ELR (cell line): ENCODE results near the gene ATP1A3.
A peak's percentile ranks its signal among the peaks of the same experiment; 100 is the strongest.
"Not testable (repeated sequence)": the region's sequence is repeated elsewhere in the genome, so short reads cannot be mapped to it uniquely, and the experiment has no call there.

Experiments used
- DNase-seq: peaks from one replicate; pipeline ENCODE4 v3.0.0-alpha.2; 2015; ENCODE audit warnings: low read depth

Gene ATP1A3

DNA sequence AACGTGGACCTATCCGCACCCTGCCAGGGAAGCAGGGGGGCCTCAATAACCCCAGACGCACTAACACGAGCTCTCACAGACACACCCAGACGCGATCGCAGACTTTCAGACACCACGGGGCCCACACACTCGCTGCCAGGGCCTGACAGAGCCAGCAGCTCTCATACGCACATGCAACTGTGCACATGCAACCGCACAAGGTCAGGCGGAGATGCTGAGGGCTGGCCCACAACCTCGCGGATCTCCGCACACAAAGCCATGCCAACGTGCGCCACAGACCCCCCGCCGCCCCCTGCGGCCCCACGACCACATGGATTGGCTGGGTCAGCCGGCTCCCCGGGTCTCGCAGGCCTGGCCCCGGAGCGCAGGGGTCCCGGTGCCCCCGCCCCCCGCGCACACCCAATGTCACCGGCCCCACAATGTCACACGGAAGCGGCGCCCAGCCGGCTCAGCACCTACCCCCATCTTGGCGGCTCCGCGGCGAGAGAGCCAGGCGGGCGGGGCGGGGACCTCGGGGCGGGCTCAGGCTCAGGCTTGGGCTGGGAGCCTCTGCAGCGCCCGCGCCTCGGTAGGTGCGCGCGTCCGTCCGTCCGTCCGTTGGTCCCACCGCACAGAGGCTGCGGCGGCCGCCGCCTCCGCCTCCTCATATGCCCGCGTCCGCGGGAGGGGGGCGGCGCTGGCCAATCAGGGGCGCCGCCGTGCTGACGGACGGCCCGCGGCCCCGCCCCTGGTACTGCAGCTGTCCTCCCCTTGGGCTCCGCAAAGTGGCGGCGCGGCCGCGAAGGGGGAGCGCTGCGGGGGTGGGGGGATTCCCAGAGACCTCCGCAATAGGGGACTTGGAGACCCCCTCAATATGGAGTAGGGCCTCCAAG, at the start of gene ATP1A3:
ATP1A3 (minus strand) TSS at position 619 of the 872 bp plus-strand sequence; CDS start at position 465, 154 bp downstream.
- peak; percentile 46 for DNase-seq

- DNase-seq = no peak
Observed at GRCh38 chr19:42042455-42043170, 48.6 kb upstream of the ATP1A3 start.

DNA sequence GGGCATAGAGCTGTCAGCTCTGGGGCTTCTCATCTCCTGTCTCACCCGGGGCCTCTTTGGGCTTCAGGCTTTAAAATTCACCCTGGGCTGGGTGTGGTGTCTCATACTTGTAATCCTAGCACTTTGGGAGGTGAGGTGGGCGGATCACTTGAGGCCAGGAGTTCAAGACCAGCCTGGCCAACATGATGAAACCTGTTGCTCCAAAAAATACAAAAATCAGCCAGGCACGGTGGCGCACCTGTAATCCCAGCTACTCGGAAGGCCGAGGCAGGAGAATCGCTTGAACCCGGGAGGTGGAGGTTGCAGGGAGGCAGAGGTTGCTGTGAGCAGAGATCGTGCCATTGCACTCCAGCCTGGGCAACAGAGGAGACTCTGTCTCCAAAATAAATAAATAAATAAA, 46.5 kb upstream of the ATP1A3 start:
- DNase-seq = not testable (repeated sequence)

DNA sequence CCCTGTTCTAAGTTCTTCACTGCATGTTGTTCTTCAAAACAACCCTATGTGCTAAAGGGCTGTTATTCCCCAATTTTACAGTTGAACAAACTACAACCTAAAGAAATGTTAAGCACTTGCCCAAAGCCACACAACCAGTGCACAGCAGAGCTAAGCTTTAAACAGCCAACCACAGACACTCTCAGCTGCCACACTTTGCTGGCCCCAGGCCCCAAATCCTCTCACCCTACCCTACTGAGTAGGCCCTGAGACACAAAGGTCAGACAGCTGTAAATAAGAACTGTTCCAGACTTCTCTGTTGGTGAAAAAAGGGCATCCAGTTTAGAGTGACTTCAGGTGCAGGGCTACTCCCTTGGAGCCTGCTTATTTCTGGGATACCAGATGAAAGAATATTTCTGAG, 46.0 kb upstream of the ATP1A3 start:
- DNase-seq = no peak

- DNase-seq = no peak
Observed at GRCh38 chr19:42038666-42039065, 44.6 kb upstream of the ATP1A3 start.

DNA sequence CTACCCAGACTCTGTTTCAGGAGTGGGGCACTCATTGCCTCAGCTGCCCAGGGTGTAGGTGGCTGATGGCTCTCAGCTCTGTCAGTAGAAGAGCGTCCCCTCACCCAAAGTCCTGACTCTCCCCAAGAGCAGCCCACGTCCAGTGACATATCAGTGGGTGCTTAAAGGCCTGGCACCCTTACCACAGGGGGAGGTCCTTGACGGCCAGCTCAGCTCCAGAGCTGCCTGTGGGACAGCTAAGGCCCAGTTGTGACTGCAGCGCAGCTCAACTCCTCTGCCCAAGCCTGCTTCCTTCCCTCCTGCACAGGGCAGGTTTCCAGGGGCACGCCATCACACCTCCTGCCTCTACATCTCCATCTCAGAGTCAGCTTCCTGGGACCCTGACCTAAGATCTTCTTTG, 43.6 kb upstream of the ATP1A3 start:
- DNase-seq = no peak

- DNase-seq = peak; percentile 83
Observed at GRCh38 chr19:42034640-42035391, 40.8 kb upstream of the ATP1A3 start.

DNA sequence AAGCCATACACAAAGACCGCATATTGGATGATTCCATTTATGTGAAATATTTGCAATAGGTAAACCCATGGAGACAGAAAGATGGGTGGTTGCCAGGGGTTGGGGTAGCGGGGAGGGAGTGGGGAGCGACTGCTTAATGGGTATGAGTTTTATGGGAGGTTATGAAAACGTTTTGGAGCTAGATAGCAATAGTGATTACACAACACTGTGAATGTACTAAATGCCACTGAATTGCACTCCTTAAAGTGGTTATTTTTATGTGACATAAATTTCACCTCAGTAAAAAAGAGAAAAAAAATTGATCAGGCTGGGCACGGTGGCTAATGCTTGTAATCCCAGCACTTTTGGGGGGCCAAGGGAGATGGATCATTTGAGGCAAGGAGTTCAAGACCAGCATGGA, 39.4 kb upstream of the ATP1A3 start:
- DNase-seq = no peak

DNA sequence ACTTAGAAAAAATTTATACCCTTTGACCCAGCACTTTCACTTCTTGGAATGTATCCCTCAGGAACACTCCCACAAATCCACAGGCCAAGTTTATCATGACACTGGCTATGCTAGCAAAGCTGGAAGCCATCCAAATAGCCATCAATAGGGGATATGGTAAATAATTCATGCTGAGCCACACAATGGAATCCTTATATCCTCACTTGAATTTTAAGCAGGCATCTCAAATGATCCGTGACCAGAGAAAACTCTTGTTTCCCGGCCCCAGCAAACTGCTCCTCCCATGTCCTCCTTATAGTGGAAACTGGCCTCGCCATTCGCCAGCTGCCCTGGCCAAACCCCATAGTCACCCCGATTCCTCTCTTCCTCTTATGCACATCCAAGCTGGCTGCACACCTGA, 38.4 kb upstream of the ATP1A3 start:
- DNase-seq = no peak

GRCh38 chr19:42030645-42031440, 36.8 kb upstream of the ATP1A3 start:
- no peak for DNase-seq

GRCh38 chr19:42028304-42029216, 34.5 kb upstream of the ATP1A3 start:
- DNase-seq = no peak

DNA sequence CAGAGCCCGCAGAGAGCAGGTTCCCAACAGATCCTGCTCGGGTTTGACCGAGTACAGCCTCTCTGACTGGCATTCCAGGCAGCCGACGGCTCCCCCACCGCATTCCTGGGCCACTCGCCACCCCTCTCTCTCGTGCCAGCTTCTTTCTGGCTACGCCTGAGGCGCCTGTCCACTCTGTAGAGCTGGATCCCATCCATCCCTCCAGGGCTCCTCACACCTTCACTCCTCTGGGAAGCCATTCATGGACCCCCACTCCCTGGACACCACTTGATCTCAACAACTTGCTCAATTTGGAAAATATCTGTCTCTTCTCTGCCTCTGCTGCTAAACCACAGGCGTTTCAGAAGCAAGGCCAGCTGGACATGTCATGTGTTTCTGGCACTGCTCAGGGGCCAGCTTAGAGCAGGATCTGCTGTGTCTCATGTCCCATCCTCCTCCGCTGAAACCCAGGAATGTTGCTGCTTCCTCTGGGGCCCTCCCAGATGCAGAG, 30.6 kb upstream of the ATP1A3 start:
- peak; percentile 28 for DNase-seq

DNA sequence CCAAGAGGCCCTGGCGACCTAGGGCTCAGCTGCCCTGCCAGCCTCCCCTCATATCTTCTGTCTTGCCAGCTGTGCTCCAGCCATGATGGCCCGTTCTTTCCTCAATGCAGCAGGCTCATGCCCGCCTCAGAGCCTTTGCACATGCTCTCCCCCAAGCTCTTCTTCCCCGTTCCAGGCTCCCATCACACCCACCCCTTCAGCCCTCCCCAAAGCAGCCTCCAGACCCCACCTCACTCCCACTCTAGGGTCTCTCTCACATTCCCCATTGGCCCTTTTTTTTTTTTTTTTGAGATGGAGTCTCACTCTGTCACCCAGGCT, 29.9 kb upstream of the ATP1A3 start:
- no peak for DNase-seq

DNA sequence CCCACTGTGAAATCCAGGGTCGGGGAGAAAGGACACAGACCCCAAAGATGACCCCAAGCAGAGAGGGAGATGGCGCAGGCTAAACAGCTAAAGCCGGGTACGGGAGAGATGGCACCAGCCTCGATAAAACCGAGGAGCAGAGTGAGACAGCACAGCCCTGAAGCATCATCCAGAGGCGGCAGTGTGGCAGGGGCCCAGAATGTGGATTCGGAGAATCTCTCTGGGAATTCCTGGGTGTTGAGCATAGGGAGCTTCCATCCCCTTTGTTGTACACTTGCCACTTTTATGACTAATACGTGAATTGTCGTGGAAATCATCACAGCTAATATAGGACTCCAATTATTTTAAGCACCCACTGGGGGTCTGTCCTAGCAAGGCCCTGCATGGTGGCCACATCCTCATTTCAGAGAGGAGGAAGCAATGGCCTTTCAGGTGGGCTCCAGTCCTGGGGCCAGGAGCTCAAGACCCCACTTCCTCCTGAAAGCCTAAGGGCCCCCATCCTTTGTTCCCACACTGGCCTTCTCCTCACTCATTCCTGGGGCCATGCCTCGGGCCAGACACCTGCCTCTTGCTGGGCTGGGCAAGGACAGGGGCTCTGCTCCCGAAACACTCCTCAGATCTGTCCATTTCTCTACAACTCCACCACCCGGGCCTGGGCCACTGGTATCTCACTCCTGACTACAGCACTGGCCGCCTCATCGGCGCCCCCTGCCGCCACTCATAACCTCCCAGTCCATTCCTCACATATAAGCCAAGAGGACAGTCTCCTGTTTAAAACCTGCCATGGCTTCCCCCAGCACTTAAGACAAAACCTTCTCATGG, 29.3 kb upstream of the ATP1A3 start:
- DNase-seq = peak; percentile 38

DNA sequence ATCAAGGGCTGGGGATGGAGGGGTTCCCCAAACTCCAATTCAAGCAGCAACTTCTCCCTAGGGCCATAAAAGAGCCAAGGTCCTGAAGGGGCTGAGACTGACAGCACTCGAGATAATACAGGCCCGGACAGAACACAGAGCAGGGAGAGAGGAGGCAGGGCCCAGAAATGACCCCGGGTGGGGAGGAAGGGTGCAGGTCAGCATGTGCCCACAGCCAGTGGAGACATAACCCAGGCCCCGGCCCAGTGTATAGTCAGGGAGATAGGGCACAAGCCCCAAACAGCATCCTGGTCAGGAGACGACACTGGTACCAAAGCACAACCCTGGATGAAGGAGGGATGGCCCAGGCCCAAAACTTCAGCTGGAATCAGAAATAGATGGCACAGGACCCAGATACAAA, 28.6 kb upstream of the ATP1A3 start:
- no peak for DNase-seq

- no peak for DNase-seq
Observed at GRCh38 chr19:42021185-42021584, 27.2 kb upstream of the ATP1A3 start.

- DNase-seq = peak; percentile 56
Observed at GRCh38 chr19:42018503-42019193, 24.6 kb upstream of the ATP1A3 start.

DNA sequence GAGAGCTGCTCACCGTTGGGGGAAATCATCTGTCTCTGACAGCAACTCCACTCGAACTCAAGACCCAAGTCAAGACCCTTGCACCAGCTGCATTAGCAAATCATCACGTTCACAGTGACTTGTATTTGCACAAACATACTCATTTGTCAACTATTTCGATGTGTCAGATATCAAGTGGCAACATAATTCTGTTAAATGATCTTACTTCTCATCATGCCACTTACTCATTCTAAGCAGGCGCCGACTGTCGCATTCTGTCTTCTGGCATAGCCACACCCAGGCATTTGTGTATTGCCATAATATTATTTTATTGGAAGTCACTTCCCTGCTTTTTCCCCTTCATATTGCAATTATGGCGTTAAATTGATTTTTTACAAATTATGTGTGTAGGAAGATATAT, 23.0 kb upstream of the ATP1A3 start:
- DNase-seq = no peak

- DNase-seq = not testable (repeated sequence)
Observed at GRCh38 chr19:42012747-42013146, 18.7 kb upstream of the ATP1A3 start.
